Cardiac muscle cell (in vitro differentiated cells and primary cell): Measurements from ENCODE around the gene SNRNP48. TPM values are rescaled to one million over a fixed set of nuclear protein-coding genes. Genes with fewer than 3 reads are reported as not detected.

Experiments
- DNase-seq, 2 donors: peaks; one replicate each; pipeline versions ENCODE4 v3.0.0 to v3.0.0-alpha.2; 2010 to 2017; ENCODE audit warnings: low read depth in 1 of 2, low spot score in 1 of 2
- H3K27ac ChIP-seq: fragments of 200-600 bp; sonication (generic); 2 replicates; pipeline ENCODE4 v1.5.1; 2016
- H3K27me3 ChIP-seq: fragments of 200-600 bp; sonication (generic); 2 replicates; pipeline ENCODE4 v1.6.0; 2016; ENCODE audit warnings: control low read depth
- H3K36me3 ChIP-seq: fragments of 200-600 bp; sonication (generic); 2 replicates; pipeline ENCODE4 v1.5.1; 2016; ENCODE audit warnings: control low read depth
- H3K4me1 ChIP-seq: fragments of 200-600 bp; sonication (generic); 2 replicates; pipeline ENCODE4 v1.8.1; 2017; ENCODE audit warnings: low read depth, mild to moderate bottlenecking, mixed run types
- H3K4me3 ChIP-seq: fragments of 200-600 bp; sonication (generic); 2 replicates; pipeline ENCODE4 v1.5.1; 2016; ENCODE audit warnings: mild to moderate bottlenecking
- H3K9me3 ChIP-seq: fragments of 200-600 bp; sonication (generic); 2 replicates; pipeline ENCODE4 v1.5.1; 2017; ENCODE audit warnings: low read depth, mild to moderate bottlenecking, control low read depth
- CTCF ChIP-seq: IDR thresholded peaks from 2 replicates; pipeline ENCODE4 v1.5.1; 2012; ENCODE audit warnings: low read depth, mild to moderate bottlenecking, low read length
- polyA plus RNA-seq: library from polyadenylated mRNA; unstranded; fragments of >200 nt; fragmentation: Nextera tagmentation; extraction: Ambion mirVana; gene quantifications from 2 replicates; pipeline ENCODE4 v1.2.1, GENCODE V29; 2016
- total RNA-seq: library from RNA; depleted of rRNA; stranded (reverse); fragments of >200 nt; gene quantifications from 2 replicates; pipeline ENCODE4 v1.2.3, GENCODE V29; 2016

SNRNP48 gene
- total and polyA plus RNA-seq, 2 experiments from 2014 or later = 9.2 to 24.8 TPM

- peak overlapping the region; percentile 78 for H3K27ac ChIP-seq
- peaks cover 77% of the 10 kb centered on the region for H3K36me3 ChIP-seq
- peak; percentile 19 to 50 for DNase-seq
- H3K4me3 ChIP-seq = no peak overlapping the region
- TF ChIP-seq CTCF = no peak
- H3K27me3 ChIP-seq = no peaks in the 10 kb centered on the region
- peaks cover 4% of the 10 kb centered on the region for H3K4me1 ChIP-seq
- no peaks in the 10 kb centered on the region for H3K9me3 ChIP-seq
Measured at GRCh38 chr6:7561153-7561964, 28.6 kb upstream of the SNRNP48 start.

DNA sequence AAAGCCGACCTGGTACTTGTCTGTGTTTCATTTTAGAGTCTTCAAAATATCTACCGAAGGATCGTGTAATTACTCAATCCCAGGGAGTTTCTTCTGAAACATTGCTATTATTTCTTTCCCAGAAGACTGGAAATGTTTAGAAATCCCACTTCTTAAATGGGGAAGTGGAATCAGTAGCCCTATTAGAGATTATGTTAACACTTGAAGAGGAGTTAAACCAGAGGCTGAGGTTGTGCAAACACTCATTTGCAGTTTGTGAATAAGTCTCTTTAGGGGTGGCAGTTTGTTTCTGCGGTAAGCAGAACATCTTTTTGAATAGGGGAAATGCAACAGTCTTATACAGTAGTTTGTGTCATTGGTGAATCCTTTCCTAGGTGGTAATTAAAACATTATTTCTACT lies 27.2 kb upstream of the SNRNP48 start:
- peaks cover 88% of the 10 kb centered on the region for H3K36me3 ChIP-seq
- peak overlapping the region; percentile 63 for H3K27ac ChIP-seq
- no peaks in the 10 kb centered on the region for H3K27me3 ChIP-seq
- no peak for TF ChIP-seq CTCF
- H3K9me3 ChIP-seq = no peaks in the 10 kb centered on the region
- H3K4me3 ChIP-seq = no peak overlapping the region
- H3K4me1 ChIP-seq = peaks cover 4% of the 10 kb centered on the region
- no peak for DNase-seq

DNA sequence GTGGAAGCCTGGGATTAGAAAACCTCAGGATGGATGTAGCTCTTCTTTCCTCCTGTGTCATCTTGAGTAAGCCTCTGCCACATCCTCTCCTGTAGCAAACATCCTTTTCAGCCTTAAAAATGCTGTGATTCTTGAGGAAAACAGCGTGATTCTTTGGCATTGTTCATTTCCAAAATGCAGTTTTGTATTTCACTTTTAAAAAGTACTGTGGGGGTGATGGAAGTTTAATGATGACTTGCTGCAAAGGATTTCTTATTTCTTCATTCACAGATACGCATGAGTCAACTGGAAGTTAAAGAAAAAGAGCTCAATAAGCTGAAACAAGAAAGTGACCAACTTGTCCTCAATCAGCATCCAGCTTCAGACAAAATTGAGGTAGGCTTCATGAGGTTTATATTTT lies 23.9 kb upstream of the SNRNP48 start:
- Histone ChIP-seq H3K27ac (no peak overlapping the region), H3K27me3 (no peaks in the 10 kb centered on the region), H3K4me1 (peaks cover 1% of the 10 kb centered on the region), H3K9me3 (no peaks in the 10 kb centered on the region), H3K36me3 (peaks cover 96% of the 10 kb centered on the region), H3K4me3 (no peak overlapping the region)
- no peak for TF ChIP-seq CTCF
- DNase-seq = no peak

- peaks cover 96% of the 10 kb centered on the region for H3K36me3 ChIP-seq
- no peak for TF ChIP-seq CTCF
- no peaks in the 10 kb centered on the region for H3K27me3 ChIP-seq
- no peaks in the 10 kb centered on the region for H3K4me1 ChIP-seq
- no peak overlapping the region for H3K4me3 ChIP-seq
- H3K9me3 ChIP-seq = no peaks in the 10 kb centered on the region
- no peak for DNase-seq
- H3K27ac ChIP-seq = peak overlapping the region; percentile 32
Measured at GRCh38 chr6:7566617-7567173, 23.3 kb upstream of the SNRNP48 start.

DNA sequence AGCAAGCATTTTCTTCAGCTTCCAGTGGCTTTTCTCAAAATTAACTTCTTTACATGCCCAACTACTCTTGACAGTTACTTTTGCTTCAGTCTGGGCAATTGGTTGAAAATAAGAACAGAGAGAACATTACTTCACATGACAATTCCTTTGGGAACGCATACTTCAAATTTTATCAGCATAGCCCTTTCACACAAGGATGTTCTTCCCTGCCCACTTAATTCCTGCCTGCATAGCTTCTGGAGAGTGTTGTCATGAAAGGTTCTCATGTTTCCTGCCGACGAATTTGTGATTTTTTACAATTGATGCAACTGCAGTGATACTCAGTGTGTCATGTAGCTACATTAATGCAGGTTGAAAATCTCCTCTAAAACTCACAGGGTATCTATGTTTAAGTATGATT lies 22.0 kb upstream of the SNRNP48 start:
- Histone ChIP-seq H3K27me3 (no peaks in the 10 kb centered on the region), H3K27ac (peak overlapping the region; percentile 6), H3K9me3 (no peaks in the 10 kb centered on the region), H3K4me3 (no peak overlapping the region), H3K36me3 (peaks cover 97% of the 10 kb centered on the region), H3K4me1 (no peaks in the 10 kb centered on the region)
- peak in 1 of 2 donors; percentile 77 for DNase-seq
- no peak for TF ChIP-seq CTCF
